GM18505 (cell line): Measurements from ENCODE around the gene CACNA1G.

Experiments
- ATAC-seq: cut with Tn5 transposase; IDR thresholded peaks from one replicate; pipeline ENCODE4 v1.9.1; 2021; ENCODE audit not compliant: unreplicated experiment
- POLR2A ChIP-seq: IDR thresholded peaks from 4 replicates; pipeline ENCODE4 v1.6.1; 2011; ENCODE audit warnings: borderline replicate concordance; ENCODE audit not compliant: insufficient read depth, insufficient read length; ENCODE audit errors: extremely low read depth

The CACNA1G gene

GRCh38 chr17:50560185-50560824 lies at the start of gene CACNA1G:
Gene CACNA1G (plus strand): TSS chr17:50560715. CDS start chr17:50561460, 745 bp downstream.
- TF ChIP-seq POLR2A = no peak
- peak; percentile 87 for ATAC-seq

DNA sequence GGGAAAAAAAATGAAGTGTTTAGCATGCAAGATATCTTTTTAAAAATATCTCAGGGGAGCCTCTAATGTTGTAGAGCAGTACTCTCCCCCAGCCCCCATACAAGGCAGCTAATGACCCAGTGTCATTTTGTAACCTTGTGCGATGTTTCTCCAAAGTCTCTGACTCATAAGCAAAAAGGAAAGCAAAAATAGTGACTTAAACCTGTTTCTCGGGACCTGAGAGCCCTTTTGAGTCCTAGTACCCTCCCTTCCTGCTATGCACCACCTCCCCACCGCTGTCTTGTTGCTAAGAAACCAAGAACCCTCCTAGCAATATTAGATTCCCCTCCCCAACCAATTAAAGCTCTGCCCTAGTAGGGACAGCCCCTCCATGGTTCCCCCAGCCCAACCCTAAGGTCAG lies 49.5 kb upstream of the CACNA1G start:
- TF ChIP-seq POLR2A = no peak
- ATAC-seq = peak; percentile 74

GRCh38 chr17:50513495-50513894 lies 47.0 kb upstream of the CACNA1G start:
- no peak for TF ChIP-seq POLR2A
- ATAC-seq = no peak

DNA sequence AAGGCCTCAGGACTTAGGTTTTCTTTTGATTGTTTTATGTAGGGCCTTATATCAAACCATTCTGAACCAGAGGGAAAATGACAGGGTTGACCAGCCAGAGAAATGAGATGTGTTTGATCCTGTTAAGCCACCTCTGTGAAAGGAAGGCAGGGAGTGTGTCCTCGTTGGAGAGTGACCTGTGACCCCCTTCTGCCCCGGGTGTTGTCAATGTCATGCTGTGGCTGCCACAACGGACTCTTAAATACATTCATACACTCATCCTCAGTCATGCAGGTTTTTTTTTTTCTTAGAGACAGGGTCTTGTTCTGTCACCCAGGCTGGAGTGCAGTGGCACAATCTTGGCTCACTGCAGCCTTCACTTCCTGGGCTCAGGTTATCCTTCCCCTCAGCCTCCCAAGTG lies 46.1 kb upstream of the CACNA1G start:
- no peak for TF ChIP-seq POLR2A

GRCh38 chr17:50514936-50515702 lies 45.4 kb upstream of the CACNA1G start:
- no peak for TF ChIP-seq POLR2A
- ATAC-seq = no peak

More for the DNA sequence above, 46.1 kb upstream of the CACNA1G start:
- no peak for ATAC-seq

DNA sequence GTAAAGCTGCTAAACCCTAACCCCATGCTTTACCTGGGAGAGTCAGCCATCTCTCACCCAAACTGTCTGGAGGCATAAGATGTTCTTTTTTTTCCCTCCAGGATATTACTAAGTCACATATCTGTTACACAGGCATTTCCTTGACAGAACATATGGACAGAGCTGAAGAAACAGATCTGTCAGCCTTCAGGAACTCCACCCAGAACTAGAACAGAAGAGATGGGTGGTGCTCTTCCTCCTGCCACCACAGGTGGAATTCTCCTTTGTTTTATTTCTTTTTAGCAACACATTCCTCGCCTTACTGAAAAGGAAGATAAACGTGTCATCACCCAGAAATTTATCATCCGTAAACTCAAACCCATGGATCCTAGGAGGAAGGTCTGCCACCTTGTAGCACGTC lies 43.5 kb upstream of the CACNA1G start:
- TF ChIP-seq POLR2A = no peak
- ATAC-seq = no peak

DNA sequence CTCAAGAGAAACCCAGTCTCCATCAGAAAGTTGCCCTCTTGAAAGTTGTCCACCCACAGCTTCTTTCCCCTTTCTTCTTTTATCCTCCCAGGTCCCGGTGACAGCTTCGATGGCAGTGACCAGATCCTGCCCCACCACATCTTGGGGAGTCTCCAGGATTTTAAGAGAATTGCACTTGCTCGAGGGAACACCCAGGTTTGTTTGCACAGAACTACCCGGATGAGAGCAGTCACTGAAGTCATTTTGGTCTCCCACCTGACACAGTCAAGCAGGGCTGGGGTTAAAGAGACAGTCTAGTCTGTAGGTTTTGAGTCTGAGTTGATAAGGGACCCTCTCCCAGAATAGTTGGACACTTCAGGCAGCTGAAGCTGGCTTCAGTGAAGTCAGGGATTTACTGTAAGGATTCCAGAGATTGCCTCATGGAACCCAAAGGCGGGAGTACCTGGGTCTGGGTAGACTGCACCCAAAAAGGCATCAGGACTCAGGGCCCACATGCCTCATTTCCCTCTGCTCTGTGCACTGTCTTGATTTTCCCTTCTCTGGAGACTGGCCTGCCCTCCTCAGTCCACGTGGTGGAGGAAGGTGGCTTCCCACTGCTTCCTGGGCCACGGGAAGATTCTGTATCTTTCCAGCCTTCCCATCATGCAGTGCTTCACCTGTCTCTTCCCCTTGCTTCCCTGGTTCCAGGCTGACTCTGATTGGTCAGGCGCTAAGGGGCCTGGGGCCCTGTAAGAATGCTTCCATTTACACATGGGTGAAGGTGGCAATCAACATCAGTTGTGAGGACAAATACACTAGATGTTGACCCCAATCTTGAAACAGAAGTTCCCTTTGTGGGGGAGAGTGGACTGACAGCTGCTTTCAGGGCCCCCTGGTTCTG lies 42.8 kb upstream of the CACNA1G start:
- no peak for ATAC-seq
- no peak for TF ChIP-seq POLR2A

DNA sequence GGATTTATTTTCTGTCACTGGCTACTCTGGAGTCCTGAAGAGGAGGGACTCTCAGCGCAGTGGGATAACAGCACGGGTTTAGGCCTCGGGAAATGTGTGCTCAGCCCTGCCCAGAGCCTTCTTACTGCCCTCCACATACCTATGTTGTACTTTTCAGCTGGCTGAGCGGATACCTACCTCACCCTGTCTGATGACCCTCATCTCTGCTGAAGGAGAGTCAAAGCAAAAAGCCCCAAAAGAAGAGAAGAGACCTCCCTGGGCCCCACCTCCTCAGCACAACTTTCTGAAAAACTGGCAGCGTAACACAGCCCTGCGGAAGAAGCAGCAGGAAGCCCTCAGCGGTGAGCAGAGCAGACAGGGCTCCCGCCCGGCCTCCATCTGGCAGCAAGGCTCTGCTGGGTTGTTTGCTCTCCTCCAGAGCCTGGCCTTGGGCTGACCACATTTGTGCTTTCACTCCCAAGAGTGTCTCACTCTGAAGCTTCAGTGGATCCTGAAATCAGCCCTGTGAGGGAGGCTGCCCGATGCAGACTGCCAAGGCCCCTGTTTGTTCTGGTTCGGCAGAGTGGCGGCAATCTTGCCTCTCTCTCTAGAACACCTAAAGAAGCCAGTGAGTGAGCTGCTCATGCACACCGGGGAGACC lies 42.0 kb upstream of the CACNA1G start:
- TF ChIP-seq POLR2A = no peak
- no peak for ATAC-seq

DNA sequence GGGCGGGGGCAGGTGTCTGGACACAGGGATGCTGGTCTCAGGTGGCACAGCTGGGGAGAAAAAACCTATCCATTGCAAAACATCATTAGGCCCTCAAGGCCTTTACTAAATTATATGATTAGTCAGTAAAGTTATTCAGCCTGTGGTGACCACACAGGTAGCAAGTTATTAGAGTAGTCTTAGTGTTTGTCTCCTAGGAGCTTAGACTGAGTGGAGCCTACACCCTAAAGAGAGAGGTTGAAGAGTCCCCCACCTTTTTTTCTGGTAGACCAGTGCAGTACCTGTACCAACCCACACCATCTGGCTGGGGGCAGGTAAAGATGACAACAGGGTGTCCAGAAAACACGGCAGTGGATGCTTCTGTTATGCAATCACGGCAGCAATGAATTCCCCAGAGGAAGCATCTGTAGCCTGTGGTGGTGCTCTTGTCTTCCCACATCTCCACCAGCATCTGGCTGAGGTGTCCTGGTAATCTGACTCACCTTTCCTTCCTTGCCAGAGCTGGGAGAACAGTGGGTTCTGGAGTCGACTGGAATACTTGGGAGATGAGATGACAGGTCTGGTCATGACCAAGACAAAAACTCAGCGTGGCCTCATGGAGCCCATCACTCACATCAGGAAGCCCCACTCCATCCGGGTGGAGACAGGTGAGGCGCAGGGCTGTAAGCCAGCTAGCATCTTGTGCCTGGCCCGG lies 41.2 kb upstream of the CACNA1G start:
- no peak for TF ChIP-seq POLR2A

GRCh38 chr17:50520483-50520882 lies 40.0 kb upstream of the CACNA1G start:
- no peak for TF ChIP-seq POLR2A
- ATAC-seq = no peak

More for the DNA sequence above, 41.2 kb upstream of the CACNA1G start:
- no peak for ATAC-seq

DNA sequence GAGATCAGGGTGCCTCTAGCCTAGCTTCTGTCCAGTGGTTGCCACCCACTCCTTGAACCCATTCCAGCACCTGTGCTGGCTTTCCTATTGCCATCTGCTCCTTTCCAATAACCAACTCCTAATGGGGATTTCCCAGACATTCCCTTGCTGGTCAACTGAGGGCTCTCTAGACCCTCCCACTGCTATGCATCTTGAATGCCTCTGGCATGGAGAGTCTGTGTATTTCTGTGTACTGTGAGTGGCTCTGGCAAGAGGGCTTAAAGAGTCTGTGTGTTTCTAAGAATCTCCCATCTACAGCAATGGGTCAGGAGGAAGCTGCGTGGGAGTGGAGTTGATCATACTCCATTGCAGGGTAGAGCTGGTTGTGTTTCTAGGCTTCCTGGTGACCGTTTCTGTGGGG lies 39.0 kb upstream of the CACNA1G start:
- no peak for TF ChIP-seq POLR2A
- ATAC-seq = no peak

DNA sequence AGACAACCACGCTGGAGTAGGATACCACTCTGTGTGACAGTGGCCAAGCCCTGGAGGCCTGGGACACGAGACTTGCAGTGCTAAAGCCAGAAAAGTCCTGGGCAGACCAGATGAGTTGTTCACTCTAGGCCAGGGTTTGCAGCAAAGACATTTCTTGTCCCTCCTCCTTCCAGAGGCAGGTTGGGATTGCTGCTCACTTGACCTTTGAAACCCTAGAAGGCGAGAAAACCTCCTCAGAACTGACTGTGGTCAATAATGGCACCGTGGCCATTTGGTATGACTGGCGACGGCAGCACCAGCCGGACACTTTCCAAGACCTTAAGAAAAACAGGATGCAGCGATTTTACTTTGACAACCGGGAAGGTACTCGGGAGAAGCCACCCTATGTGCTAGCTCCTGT lies 37.7 kb upstream of the CACNA1G start:
- no peak for TF ChIP-seq POLR2A

More for the DNA sequence above, 37.7 kb upstream of the CACNA1G start:
- no peak for ATAC-seq
